ENCODE measurements around the gene ZRANB3. TPM values are rescaled to one million over a fixed set of nuclear protein-coding genes. Genes with fewer than 3 reads are reported as not detected.
A peak's percentile ranks its signal among the peaks of the same experiment; 100 is the strongest.

Gene ZRANB3
- total and polyA plus RNA-seq, 7 experiments from 2014 or later = 4.7 to 7.4 (median 5.6) TPM

GRCh38 chr2:135163901-135164300, 367.1 kb downstream of the ZRANB3 start:
- intact Hi-C loops (cut with micrococcal nuclease) = no loop called here
- DNase-seq (no peak), ATAC-seq (no peak)
- CTCF ChIA-PET = no interaction called here
- Mint-ChIP-seq H3K9me3 (peaks cover 0 to 2% (median 0%) of the 10 kb centered on the region in 11 donors), H3K36me3 (peaks cover 21 to 58% (median 27%) of the 10 kb centered on the region in 5 donors), H3K27ac (no peak overlapping the region), H3K4me3 (no peak overlapping the region), H3K27me3 (no peaks in the 10 kb centered on the region), H3K4me1 (peaks cover 0 to 14% (median 0%) of the 10 kb centered on the region in 7 donors)
- Histone ChIP-seq H3K9me3 (ENCODE audit: control insufficient read depth in 2 of 3, low read length in 3 of 3) (no peaks in the 10 kb centered on the region), H3K4me3 (ENCODE audit: low read length) (no peak overlapping the region), H3K27ac (ENCODE audit: low read depth, low read length) (no peak overlapping the region), H3K27me3 (ENCODE audit: control insufficient read depth in 2 of 2, insufficient read depth in 2 of 2, low read length in 2 of 2) (no peaks in the 10 kb centered on the region), H3K36me3 (ENCODE audit: control insufficient read depth in 2 of 3, insufficient read depth in 3 of 3, low read length in 3 of 3) (peaks cover 0 to 61% (median 22%) of the 10 kb centered on the region in 3 experiments), H3K4me1 (ENCODE audit: control insufficient read depth in 2 of 2, insufficient read depth in 2 of 2, low read length in 2 of 2) (no peaks in the 10 kb centered on the region)
- POLR2A ChIA-PET = no interaction called here

- CTCF ChIA-PET = no interaction called here
- H3K27ac Mint-ChIP-seq = peak overlapping the region in 3 of 9 donors; percentile 3 to 49 (median 48)
- ATAC-seq = no peak
Observed at GRCh38 chr2:135163306-135163705, 367.7 kb downstream of the ZRANB3 start.

GRCh38 chr2:135162786-135163185, 368.2 kb downstream of the ZRANB3 start:
- ChIA-PET POLR2A (no interaction called here), CTCF (interaction anchor here (0.6 kb wide), 1 partner anchor 9 kb away, joined by 3 read pairs; no protein-coding TSS in a partner anchor)
- H3K4me1 ChIP-seq (ENCODE audit: control insufficient read depth in 2 of 2, insufficient read depth in 2 of 2, low read length in 2 of 2) = no peaks in the 10 kb centered on the region
- H3K36me3 ChIP-seq (ENCODE audit: control insufficient read depth in 2 of 3, insufficient read depth in 3 of 3, low read length in 3 of 3) = peaks cover 0 to 61% (median 16%) of the 10 kb centered on the region in 3 experiments
- no peak for ATAC-seq
- peaks cover 0 to 11% (median 0%) of the 10 kb centered on the region in 7 donors for H3K4me1 Mint-ChIP-seq
- H3K4me3 Mint-ChIP-seq = no peak overlapping the region
- no peak overlapping the region for H3K27ac ChIP-seq (ENCODE audit: low read depth, low read length)
- H3K9me3 Mint-ChIP-seq = peaks cover 0 to 2% (median 0%) of the 10 kb centered on the region in 11 donors
- no peaks in the 10 kb centered on the region for H3K9me3 ChIP-seq (ENCODE audit: control insufficient read depth in 2 of 3, low read length in 3 of 3)
- H3K27me3 Mint-ChIP-seq = no peaks in the 10 kb centered on the region
- H3K27me3 ChIP-seq (ENCODE audit: control insufficient read depth in 2 of 2, insufficient read depth in 2 of 2, low read length in 2 of 2) = no peaks in the 10 kb centered on the region
- peak overlapping the region in 1 of 9 donors; percentile 49 for H3K27ac Mint-ChIP-seq
- peaks cover 19 to 57% (median 33%) of the 10 kb centered on the region in 5 donors for H3K36me3 Mint-ChIP-seq
- DNase-seq = no peak
- H3K4me3 ChIP-seq (ENCODE audit: low read length) = no peak overlapping the region
- intact Hi-C loops (cut with micrococcal nuclease) = no loop called here

More at GRCh38 chr2:135163306-135163705, 367.7 kb downstream of the ZRANB3 start:
- Mint-ChIP-seq H3K36me3 (peaks cover 20 to 57% (median 31%) of the 10 kb centered on the region in 5 donors), H3K4me3 (no peak overlapping the region), H3K27me3 (no peaks in the 10 kb centered on the region), H3K4me1 (peaks cover 0 to 11% (median 0%) of the 10 kb centered on the region in 7 donors), H3K9me3 (peaks cover 0 to 2% (median 0%) of the 10 kb centered on the region in 11 donors)
- no peak for DNase-seq
- no peak overlapping the region for H3K4me3 ChIP-seq (ENCODE audit: low read length)
- H3K4me1 ChIP-seq (ENCODE audit: control insufficient read depth in 2 of 2, insufficient read depth in 2 of 2, low read length in 2 of 2) = no peaks in the 10 kb centered on the region
- POLR2A ChIA-PET = no interaction called here
- H3K36me3 ChIP-seq (ENCODE audit: control insufficient read depth in 2 of 3, insufficient read depth in 3 of 3, low read length in 3 of 3) = peaks cover 0 to 61% (median 16%) of the 10 kb centered on the region in 3 experiments
- intact Hi-C loops (cut with micrococcal nuclease) = no loop called here
- no peaks in the 10 kb centered on the region for H3K27me3 ChIP-seq (ENCODE audit: control insufficient read depth in 2 of 2, insufficient read depth in 2 of 2, low read length in 2 of 2)
- no peak overlapping the region for H3K27ac ChIP-seq (ENCODE audit: low read depth, low read length)
- no peaks in the 10 kb centered on the region for H3K9me3 ChIP-seq (ENCODE audit: control insufficient read depth in 2 of 3, low read length in 3 of 3)

GRCh38 chr2:135162377-135162776, 368.6 kb downstream of the ZRANB3 start:
- ChIA-PET POLR2A (no interaction called here), CTCF (interaction anchor here (0.6 kb wide), 1 partner anchor 9 kb away, joined by 3 read pairs; no protein-coding TSS in a partner anchor)
- Mint-ChIP-seq H3K4me3 (no peak overlapping the region), H3K4me1 (peaks cover 0 to 11% (median 0%) of the 10 kb centered on the region in 7 donors), H3K36me3 (peaks cover 19 to 56% (median 33%) of the 10 kb centered on the region in 5 donors), H3K27me3 (no peaks in the 10 kb centered on the region), H3K9me3 (peaks cover 0 to 2% (median 0%) of the 10 kb centered on the region in 11 donors), H3K27ac (peak overlapping the region in 1 of 9 donors; percentile 49)
- no peak overlapping the region for H3K4me3 ChIP-seq (ENCODE audit: low read length)
- ATAC-seq = no peak
- no peaks in the 10 kb centered on the region for H3K4me1 ChIP-seq (ENCODE audit: control insufficient read depth in 2 of 2, insufficient read depth in 2 of 2, low read length in 2 of 2)
- H3K36me3 ChIP-seq (ENCODE audit: control insufficient read depth in 2 of 3, insufficient read depth in 3 of 3, low read length in 3 of 3) = peaks cover 0 to 60% (median 14%) of the 10 kb centered on the region in 3 experiments
- H3K9me3 ChIP-seq (ENCODE audit: control insufficient read depth in 2 of 3, low read length in 3 of 3) = no peaks in the 10 kb centered on the region
- intact Hi-C loops (cut with micrococcal nuclease) = no loop called here
- no peak for DNase-seq
- H3K27me3 ChIP-seq (ENCODE audit: control insufficient read depth in 2 of 2, insufficient read depth in 2 of 2, low read length in 2 of 2) = no peaks in the 10 kb centered on the region
- no peak overlapping the region for H3K27ac ChIP-seq (ENCODE audit: low read depth, low read length)

- no peak for ATAC-seq
Observed at GRCh38 chr2:135159191-135159590, 371.8 kb downstream of the ZRANB3 start.

GRCh38 chr2:135157856-135158255, 373.2 kb downstream of the ZRANB3 start:
- CTCF ChIA-PET = no interaction called here
- peaks cover 9 to 70% (median 29%) of the 10 kb centered on the region in 3 experiments for H3K36me3 ChIP-seq (ENCODE audit: control insufficient read depth in 2 of 3, insufficient read depth in 3 of 3, low read length in 3 of 3)
- Mint-ChIP-seq H3K9me3 (peaks cover 0 to 2% (median 0%) of the 10 kb centered on the region in 11 donors), H3K27me3 (no peaks in the 10 kb centered on the region), H3K36me3 (peaks cover 20 to 60% (median 51%) of the 10 kb centered on the region in 5 donors), H3K4me1 (peaks cover 0 to 18% (median 3%) of the 10 kb centered on the region in 7 donors), H3K4me3 (no peak overlapping the region), H3K27ac (peak overlapping the region in 6 of 9 donors; percentile 11 to 70 (median 37))
- ATAC-seq = no peak
- no peak for DNase-seq
- intact Hi-C loops (cut with micrococcal nuclease) = loop anchor here in 1 of 2 donors (10.0 kb wide), 1 partner anchor 717 kb away; the partner anchor contains the start of gene MCM6
- no peak overlapping the region for H3K27ac ChIP-seq (ENCODE audit: low read depth, low read length)
- POLR2A ChIA-PET = no interaction called here
- no peaks in the 10 kb centered on the region for H3K9me3 ChIP-seq (ENCODE audit: control insufficient read depth in 2 of 3, low read length in 3 of 3)
- H3K4me3 ChIP-seq (ENCODE audit: low read length) = no peak overlapping the region
- H3K27me3 ChIP-seq (ENCODE audit: control insufficient read depth in 2 of 2, insufficient read depth in 2 of 2, low read length in 2 of 2) = no peaks in the 10 kb centered on the region
- H3K4me1 ChIP-seq (ENCODE audit: control insufficient read depth in 2 of 2, insufficient read depth in 2 of 2, low read length in 2 of 2) = no peaks in the 10 kb centered on the region

More at GRCh38 chr2:135159191-135159590, 371.8 kb downstream of the ZRANB3 start:
- peaks cover 20 to 60% (median 52%) of the 10 kb centered on the region in 5 donors for H3K36me3 Mint-ChIP-seq
- intact Hi-C loops (cut with micrococcal nuclease) = loop anchor here in 1 of 2 donors (10.0 kb wide), 1 partner anchor 716 kb away; the partner anchor contains the start of gene MCM6
- no peak for DNase-seq
- Histone ChIP-seq H3K36me3 (ENCODE audit: control insufficient read depth in 2 of 3, insufficient read depth in 3 of 3, low read length in 3 of 3) (peaks cover 4 to 74% (median 22%) of the 10 kb centered on the region in 3 experiments), H3K27me3 (ENCODE audit: control insufficient read depth in 2 of 2, insufficient read depth in 2 of 2, low read length in 2 of 2) (no peaks in the 10 kb centered on the region), H3K4me1 (ENCODE audit: control insufficient read depth in 2 of 2, insufficient read depth in 2 of 2, low read length in 2 of 2) (no peaks in the 10 kb centered on the region), H3K4me3 (ENCODE audit: low read length) (no peak overlapping the region), H3K27ac (ENCODE audit: low read depth, low read length) (no peak overlapping the region), H3K9me3 (ENCODE audit: control insufficient read depth in 2 of 3, low read length in 3 of 3) (no peaks in the 10 kb centered on the region)
- H3K27ac Mint-ChIP-seq = peak overlapping the region in 1 of 9 donors; percentile 68
- peaks cover 0 to 18% (median 2%) of the 10 kb centered on the region in 7 donors for H3K4me1 Mint-ChIP-seq
- peaks cover 0 to 2% (median 0%) of the 10 kb centered on the region in 11 donors for H3K9me3 Mint-ChIP-seq
- POLR2A ChIA-PET = no interaction called here
- no peak overlapping the region for H3K4me3 Mint-ChIP-seq
- H3K27me3 Mint-ChIP-seq = no peaks in the 10 kb centered on the region
- CTCF ChIA-PET = no interaction called here

Data from naive thymus-derived CD4-positive, alpha-beta T cell (primary cell).